Fibroblast of peridontal ligament (primary cell): ENCODE data around the gene PCYT2.
"Not testable (repeated sequence)": the region's sequence is repeated elsewhere in the genome, so short reads cannot be mapped to it uniquely, and the experiment has no call there.

Experiments
- DNase-seq: peaks from one replicate; pipeline ENCODE4 v3.0.0-alpha.2; 2010; ENCODE audit errors: extremely low read depth

The PCYT2 gene

DNA sequence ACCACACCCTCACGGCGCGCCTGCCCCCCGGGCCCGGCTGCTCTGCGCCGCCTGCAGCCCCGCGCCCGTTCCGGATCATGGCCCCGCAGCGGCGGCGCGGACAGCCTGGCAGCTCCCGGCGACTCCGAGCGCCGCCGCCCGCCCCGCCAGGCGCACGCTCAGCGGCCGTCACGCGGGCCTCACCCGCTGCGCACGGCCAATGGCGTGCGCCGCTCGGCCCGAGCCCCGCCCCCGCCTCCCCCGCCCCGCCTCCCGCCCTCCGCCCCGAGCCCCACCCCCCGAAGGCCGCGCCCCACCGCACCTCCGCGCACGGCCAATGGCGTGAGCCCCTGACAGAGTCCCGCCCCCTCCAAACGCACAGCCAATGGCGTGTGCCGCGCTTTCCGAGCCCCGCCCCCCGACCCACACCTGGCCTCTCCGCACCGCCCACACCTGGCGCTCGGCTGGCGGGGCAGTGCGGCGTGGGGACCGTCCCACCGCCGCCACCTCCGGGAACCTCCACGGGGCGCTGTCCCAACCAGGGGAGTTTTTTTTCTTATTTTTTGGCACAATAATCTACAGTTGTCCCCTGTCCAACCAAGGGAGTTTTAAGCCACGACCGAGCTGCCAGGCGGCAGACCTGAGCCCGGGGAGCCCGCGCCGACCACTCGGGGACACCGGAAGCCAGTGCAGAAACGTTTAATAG is at the start of gene PCYT2:
TSS of gene PCYT2 (minus strand) at position 123 of the 685 bp plus-strand sequence. CDS start at position 79, 44 bp downstream.
- DNase-seq: peak; percentile 68

DNA sequence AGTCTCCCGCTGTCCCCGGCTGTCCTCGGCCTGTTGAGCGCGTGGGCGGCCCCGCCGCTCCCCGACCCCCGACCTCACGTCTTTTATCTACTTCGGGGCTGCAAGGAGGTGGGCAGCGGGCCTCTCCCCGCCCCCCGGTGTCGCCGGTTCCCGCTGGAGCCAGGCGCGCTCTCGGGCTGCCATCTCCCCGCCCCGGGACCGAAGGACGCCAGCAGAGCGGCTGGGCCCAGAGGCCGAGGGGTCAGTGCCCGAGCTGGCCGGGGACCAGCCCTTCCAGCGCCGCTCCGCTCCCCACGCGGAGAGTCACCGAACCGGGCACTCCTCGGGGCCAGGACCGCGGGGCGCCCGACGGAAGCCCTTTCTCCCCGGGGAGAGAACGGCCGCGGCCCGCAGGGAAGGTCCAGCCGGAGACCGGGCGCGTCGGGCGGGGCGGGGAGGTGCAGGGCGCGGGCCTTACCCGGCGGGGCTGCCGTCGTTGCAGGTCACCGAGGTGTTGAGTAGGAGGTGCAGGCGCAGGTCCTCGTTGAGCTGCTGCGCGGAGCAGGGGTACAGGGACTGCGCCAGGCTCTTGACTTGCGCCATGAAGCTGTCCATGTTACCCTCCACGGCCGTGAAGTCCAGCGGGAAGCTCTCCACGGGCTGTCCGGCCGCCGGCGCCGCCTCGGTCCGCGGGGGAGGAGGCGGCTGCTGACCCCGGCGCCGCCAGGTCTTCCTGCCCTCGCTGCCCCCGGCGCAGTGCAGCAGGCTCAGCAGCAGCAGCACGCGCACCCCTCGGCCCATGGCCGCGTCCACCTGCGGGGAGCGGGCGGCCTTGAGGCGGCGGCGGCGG is 49.1 kb upstream of the PCYT2 start:
- DNase-seq: no peak

DNA sequence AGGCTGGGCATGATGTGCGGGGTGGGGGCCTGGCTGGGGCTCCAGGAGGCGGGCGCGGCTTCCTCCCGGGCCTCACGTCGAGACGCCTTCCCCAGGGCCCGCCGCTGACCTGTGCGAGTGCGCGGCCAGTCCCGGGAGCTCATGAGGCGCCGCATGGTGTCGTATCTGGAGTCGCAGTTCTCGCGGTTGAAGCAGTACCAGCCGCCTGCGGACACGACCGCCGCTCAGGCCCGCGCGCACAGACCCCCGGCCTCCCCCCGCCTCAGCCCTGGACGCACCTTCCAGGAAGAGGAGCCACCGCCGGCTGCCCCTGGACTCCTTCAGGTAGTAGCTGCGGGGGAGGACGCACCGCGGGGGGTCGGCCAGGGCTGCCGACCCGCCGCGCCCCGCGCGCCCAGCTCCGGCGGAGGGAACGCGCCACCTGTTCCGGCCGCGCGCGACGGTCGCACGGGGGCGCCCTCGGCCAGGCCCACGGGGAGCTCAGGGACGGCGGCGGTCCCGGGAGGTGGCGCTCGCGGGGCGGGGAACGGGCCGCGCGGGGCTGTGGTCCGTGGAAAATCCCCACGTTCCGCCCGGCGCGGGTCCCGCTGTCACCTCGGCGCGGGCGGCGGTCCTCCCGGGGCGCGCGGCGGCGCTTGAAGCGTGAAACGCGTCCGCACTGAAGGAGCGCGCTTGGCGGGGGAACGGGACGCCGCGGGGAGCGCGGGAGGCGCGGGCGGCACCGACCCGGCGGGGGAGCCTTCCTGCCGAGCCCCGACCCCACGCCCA is 48.3 kb upstream of the PCYT2 start:
- peak; percentile 18 for DNase-seq

DNA sequence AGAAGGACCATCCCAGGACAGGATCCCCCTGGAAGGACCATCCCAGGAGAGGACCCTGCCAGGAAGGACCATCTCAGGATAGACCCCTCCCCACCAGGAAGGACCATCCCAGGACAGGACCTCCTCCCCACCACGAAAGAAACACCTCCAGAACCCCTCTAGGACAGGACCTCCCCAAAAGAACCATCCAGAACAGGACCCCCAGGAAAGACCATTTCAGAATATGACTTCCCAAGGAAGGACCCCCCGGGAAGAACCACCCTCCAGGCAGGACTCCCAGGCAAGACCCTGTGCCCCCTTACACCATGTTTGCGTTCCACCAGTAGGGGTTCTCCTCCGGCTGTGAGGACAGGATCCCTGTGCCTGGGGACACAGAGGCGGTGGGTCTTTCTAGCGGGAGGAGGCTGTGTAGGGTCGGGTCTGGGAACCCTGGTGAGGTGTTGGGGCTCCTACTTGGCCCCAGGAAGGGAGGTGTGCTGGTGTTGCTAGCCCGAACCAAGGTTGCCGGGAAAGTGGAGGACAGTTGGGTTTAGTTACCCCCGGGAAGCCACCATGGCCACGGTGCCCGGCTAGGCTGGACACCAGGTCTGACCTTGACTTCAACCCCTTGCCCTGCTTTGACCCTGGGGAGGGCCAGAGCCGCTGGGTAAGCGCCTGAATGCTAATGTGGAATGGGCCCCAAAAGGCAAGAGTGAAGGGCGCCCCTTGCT is 47.6 kb upstream of the PCYT2 start:
- no peak for DNase-seq

DNA sequence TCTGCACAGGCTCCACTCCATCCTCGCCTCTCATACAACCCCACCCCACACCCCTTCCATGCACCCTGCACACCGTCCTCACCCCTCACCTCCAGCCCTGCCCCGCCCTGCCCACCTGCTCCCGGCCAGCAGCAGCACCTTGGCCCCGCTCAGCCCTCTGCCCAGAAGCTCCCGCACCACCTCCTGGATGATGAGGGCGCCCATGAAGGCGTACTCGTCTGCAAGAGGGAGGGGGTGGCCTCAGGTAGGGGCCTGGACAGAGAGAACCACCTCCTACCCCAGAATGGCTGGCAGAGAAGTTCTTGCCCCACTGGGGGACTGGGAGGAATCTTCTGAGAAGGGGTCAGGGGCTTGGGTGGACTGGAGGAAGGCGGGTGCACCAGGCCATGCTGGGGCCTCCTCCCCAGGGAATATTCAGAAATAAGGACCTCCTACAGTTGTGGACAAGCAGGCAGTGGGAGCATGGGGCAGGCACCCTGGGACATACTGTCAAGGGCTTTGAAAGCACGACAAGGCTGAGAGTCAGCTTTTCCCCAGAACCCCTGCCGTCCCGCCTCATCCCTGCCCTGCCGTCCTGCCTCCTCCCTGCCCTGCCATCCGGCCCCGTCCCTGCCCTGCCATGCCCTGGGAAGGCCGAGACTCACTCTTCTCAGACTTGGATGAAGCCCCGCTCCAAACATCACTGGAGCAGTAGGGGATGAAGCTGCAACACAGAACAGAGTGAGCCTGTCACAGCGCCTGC is 46.7 kb upstream of the PCYT2 start:
- no peak for DNase-seq

DNA sequence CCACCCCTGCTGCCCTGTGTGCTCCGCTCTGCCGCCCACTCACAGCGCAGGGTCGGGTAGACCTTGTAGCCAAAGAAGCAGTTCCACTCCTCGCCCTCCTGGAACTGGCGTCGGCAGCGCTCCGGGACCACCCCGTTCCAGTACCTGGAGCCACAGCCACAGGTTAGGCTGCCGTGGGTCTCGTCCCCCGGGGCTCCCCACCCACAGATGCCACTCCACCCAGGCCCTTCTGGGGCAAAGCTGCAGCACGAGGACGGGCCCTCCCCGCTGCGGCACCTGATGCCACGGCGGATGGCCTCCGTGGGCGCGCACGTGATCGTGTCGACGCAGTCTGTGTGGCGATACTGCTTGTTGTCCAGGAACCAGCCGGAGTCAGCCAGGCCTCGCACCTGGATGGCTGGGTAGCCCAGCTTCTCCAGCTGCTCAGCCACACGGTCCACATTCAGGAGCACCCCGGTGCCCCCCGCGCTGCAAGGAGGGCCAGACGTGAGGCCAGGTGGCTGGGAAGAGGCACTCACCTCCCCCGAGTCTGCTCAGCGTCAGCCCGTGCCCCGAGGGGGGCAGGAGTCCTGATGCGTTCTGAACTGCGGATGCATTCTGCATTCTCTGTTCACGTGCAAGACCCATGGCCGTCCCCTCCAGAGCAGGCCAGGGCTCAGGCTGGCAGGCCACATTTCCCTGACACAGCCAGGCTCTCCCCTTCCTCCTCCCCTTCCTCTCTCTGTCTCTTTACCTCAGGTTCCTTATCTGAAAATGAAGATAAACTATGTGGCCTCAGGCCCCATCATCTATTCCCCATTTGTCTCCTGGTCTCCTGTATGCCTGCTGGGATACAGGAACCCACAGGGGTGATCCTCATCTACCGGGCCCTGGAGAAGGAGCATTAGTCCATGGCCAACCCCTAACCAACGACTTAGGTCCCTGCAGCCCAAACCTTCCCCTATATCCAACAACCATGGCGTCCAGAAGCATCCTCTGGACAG is 45.7 kb upstream of the PCYT2 start:
- no peak for DNase-seq

DNA sequence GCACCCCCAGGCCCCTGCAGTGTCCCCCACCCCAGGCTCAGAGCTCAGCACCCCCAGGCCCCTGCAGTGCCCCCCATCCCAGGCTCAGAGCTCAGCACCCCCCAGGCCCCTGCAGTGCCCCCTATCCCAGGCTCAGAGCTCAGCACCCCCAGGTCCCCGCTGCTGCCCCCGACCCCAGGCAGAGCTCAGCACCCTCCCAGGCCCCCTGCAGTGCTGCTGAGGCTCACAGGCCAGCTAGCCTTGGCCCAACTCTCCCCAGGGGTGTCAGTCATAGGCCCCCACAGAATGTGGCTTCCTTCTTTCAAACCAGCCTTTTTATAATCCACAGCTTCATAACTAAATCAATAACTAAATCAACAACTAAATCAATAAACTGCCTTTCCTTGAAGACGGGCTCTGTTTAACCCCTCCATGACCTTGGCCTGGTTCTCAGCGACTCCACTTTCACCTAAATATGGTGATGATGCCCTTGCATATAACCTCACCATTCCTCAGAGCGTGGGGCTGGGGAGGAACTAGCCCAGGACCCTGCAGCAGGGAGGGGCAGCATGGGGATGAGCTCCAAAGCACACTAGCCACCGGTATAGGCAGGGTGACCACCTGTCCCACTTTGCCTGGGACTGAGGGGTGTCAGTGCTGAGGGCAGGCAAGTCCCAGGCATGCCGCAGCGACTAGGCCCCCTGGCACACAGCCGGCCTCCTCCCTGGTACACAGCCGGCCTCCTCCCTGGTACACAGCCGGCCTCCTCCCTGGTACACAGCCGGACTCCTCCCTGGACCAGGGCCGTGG is 44.8 kb upstream of the PCYT2 start:
- DNase-seq: no peak

DNA sequence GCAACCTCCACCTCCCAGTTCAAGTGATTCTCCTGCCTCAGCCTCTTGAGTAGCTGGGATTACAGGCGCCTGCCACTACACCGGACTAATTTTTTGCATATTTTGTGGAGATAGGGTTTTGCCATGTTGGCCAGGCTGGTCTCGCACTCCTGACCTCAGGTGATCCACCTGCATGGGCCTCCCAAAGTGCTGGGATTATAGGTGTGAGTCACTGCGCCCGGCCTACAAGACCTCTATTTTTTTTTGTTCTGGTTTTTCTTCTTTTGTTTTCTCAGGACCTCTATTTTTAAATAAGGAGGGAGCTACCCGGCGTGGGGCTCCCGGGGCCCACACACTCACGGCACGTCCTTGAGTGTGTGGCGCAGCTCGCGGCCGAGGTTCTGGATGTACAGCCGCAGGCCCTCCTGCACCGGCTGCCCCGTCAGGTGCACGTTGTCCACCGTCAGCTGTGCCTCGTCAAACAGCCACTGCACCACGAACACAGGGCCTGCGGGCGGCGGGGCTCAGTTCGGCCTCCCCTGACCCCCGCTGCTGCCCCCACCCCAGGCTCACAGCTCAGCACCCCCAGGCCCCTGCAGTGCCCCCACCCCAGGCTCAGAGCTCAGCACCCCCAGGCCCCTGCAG is 44.0 kb upstream of the PCYT2 start:
- DNase-seq: no peak

DNA sequence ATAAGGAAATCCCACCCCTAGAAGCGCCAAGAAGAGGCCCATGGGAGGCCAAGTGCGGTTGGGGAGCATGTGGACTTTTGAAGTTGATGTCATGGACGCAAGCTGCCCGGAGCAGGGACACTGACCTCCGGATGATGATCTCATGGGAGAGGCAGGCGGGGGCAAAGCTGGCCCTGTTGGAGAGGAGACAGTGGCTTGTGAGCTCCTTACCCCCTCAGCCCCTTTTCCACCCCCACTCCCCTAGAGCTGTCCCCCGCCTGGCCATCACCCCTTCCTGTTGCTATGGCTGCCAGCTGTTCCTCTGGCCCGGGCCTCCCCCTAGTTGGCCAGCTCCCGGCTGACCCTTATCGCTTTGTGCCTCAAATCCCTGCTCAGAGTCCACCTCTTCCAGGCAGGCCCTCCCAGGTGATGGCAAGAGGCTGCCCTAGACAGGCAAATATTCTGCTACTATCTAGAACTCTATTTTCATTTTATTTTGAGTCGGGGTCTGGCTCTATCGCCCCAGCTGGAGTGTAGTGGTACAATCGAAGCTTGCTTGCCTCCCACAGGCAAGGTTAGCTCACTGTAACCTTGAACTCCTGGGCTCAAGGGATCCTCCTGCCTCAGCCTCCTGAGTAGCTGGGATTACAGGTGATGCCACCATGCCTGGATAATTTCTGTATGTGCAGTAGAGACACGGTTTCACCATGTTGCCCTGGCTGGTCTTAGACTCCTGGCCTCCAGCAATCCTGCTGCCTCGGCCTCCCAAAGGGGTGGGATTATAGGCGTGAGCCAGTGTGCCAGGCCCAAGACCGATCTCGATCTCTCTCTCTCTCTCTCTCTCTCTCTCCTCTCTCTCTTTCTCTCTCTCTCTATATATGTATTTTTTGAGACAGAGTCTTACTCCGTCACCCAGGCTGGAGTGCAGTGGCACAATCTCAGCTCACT is 43.2 kb upstream of the PCYT2 start:
- no peak for DNase-seq

DNA sequence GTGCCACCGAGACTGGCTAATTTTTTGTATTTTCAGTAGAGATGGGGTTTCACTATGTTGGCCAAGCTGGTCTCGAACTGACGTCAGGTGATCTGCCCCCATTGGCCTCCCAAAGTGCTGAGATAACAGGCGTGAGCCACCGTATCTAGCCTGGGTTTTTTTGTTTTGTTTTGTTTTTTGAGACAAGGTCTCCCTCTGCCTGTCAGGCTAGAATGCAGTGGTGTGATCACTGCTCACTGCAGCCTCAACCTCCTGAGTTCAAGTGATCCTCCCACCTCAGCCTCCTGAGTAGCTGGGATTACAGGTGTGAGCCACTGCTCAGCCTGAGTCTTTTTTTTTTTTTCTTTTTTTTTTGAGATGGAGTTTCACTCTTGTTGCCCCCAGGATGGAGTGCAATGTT is 42.2 kb upstream of the PCYT2 start:
- DNase-seq: not testable (repeated sequence)

DNA sequence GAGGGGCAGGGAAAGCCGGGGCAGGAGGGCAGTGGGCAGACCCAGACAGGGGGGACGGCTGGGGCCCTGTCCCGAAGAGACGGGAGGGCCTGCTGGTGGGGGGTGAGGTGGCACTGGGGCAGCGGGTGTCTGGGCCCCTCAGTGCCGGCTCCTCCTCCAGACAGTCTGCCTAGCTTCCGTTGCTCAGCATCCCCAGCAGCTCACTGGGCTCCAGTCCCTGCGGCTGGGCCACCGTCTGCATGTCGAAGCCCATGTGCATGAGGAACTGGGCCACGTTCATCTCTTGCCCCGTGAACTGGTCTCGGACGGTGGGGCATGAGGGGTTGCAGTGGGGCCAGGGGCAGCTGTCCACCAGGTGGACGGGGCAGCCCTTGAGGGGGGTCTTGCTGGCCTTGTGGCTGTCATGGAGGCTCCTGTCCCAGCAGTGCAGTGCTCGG is 41.6 kb upstream of the PCYT2 start:
- DNase-seq: no peak

DNA sequence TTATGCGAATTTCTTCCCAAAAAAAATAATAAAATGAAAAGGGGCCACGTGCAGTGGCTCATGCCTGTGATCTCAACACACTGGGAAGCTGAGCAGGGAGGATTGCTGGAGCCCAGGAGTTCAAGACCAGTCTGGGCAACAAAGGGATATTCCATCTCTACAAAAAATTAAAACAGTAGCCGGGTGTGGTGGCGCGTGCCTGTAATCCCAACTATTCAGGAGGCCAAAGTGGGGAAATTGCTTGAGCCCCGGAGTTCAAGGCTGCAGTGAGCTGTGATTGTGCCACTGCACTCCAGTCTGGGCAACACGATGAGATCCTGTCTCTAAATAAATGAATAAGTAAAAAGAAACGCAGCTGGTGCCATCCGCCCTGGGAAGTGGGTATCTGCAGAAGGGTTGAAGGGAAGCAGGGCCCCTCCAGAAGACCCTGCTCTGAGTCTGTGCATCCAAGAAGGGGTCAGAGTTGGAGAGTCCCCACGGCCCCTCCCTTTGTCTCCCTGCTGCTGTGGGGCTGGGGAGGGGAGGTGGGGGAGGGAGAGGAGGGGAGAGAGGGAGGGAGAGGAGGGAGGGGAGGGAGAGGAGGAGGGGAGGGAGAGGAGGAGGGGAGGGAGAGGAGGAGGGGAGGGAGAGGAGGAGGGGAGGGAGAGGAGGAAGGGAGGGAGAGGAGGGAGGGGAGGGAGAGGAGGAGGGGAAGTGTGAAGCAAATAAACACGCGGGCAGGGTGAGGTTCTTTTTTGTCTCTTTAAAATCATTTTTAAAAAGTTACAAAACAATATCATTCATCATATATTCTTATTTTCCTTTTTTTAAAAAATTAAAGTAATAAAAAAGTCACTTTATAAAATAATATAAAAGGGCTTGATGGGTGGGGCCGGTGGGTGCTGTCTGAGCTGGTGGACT is 40.8 kb upstream of the PCYT2 start:
- no peak for DNase-seq

DNA sequence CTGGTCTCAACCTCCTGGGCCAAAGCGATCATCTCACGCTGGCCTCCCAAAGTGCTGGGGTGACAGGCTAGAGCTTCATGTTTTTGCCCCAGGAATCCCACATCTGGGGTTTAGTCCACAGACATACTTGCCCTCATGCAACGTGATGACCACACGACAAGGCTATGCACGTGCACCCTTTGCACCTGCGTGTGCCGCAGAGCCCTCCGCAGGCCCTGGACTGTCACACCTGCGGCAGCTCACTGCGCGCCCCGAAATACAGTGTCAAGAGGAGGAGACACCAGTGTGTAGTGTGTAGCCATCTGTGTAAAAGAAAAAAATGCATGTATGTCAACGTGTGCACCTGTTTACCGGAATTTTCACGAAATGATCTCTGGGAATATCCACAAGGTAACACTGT is 39.3 kb upstream of the PCYT2 start:
- DNase-seq: no peak

DNA sequence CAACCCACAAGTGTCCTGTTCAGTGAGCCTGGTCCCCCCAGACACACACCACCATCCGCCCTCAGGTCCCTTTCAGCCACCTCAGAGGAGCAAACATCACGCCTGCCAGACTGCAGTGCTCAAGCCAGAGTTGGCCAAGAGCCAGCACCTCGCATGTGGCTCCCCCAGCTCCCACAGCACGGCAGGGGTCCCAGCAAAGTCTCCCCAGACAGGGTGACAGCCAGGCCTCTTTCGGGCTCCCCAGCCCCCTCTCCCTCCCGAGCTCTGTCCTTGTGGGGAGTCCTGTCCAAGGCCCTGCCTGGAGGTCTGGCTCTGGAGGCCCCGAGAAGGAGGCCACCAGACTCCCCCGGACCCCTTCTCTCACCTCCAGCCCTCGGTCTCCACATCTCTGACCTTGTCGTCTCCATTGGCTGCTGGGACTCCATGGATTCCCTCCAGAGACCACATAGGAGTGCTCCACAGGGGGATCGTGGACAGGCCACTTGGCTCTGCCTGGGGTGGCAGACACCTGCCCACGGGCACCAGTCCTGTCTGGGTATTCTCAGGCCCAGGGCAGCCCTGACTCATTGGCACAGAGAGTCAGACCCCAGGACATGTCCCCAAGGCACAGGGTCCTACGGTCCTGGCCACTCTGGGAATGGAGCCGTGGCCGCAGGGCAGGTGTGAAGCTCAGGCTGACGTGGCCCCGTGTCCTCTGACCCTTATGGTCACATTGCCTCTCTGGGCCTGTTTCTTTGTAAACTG is 37.6 kb upstream of the PCYT2 start:
- no peak for DNase-seq

DNA sequence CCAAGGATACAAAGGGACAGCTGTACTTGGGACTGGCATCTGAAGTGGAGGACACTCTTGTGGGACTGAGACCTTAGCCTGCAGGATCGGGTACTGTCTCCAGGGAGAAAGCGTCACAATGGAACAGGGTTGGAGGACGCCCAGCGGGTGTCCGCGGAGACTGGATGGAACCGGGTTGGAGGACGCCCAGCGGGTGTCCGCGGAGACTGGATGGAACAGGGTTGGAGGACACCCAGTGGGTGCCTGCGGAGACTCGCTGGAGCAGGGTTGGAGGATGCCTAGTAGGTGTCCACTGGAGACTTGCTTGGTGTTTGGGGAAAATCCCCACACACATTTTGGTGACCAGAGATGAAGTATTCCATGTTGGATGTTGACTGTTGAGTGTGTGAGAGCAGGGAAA is 36.0 kb upstream of the PCYT2 start, which contains the start of gene MYADML2:
TSS of gene MYADML2 (minus strand) at position 45 of the 400 bp plus-strand sequence. CDS start 5,492 bp downstream, outside the sequence.
- DNase-seq: no peak

DNA sequence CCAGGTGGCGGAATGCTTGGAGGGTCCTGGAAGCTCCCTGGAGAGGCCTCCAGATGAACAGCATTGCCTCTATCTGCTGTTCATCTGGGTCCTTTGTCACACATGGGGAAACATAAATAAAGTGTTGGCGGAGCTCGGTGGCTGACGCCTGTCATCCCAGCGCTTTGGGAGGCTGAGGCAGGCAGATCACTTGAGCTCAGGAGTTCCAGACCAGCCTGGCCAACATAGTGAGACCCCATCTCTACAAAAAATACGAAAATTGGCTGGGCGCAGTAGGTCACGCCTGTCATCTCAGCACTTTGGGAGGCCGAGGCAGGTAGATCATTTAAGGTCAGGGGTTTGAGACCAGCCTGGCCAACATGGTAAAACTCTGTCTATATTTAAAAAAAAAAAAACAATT is 33.7 kb upstream of the PCYT2 start:
- no peak for DNase-seq
